ENCODE measurements around the gene ARHGEF6.
A peak's percentile ranks its signal among the peaks of the same experiment; 100 is the strongest.

The ARHGEF6 gene

DNA sequence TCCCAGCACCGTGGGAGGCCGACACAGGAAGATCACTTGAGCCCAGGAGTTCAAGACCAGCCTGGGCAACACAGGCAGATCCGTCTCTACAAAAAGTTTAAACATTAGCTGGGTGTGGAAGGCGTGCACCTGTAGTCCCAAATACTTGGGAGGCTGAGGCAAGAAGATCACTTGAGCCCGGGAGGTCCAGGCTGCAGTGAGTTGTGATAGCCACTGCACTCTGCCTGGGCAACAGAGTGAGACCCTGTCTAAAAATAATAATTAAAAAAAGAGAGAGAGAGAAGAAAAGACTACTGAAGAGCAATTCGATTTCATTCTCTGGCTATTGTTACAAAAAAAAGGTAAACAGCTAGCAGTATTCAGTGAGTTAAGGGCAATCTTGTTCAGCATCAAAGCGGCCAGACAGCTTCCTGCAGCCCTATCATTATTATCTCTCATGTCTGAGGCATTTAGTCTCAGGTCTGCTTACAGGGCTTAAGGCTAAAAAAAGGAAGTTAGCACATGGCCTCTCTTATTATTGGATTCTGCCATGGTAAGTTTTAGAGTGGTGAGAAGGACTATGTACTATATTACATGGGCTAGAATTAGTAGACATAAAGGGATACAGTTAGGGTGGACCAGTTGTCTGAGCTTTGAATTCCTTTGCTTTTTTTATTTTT is 37.9 kb downstream of the ARHGEF6 start:
- no peak for DNase-seq

DNA sequence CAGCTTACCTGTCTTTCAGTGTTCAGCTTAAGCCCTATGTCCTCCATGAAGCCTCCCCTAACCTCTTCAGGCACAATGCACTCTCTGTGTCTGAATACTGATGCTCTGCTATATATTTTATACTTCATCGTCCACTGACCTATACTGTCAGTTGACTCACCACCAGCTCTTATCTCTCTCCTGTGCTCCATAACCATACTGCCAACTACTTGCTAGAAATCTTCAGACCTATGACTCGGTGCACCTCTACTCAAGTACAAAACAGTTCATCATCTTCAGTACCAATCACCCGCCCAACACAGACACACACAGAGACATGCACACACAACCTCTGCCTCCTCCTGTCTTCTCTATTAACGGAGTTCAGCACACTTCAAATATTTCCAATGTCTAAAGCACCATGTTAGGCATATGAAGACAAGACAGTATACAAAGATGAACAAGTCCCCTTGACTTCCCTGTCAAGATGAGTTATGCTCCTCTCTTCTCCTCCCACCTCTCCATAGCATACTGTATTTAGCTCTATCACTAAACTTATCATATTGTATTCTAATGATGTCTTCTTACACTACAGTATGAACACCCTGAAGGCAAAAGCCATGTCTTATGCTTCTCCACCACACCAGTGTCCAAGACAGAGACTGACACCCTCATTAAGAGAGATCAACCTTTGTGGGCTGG is 42.5 kb downstream of the ARHGEF6 start:
- DNase-seq: no peak

GRCh38 chrX:136736690-136737089 is 44.0 kb downstream of the ARHGEF6 start:
- DNase-seq: no peak

- DNase-seq: no peak
Observed at GRCh38 chrX:136735601-136736000, 45.1 kb downstream of the ARHGEF6 start.

GRCh38 chrX:136733613-136734012 is 47.1 kb downstream of the ARHGEF6 start:
- DNase-seq: no peak

GRCh38 chrX:136731798-136732197 is 48.9 kb downstream of the ARHGEF6 start:
- DNase-seq: no peak

DNA sequence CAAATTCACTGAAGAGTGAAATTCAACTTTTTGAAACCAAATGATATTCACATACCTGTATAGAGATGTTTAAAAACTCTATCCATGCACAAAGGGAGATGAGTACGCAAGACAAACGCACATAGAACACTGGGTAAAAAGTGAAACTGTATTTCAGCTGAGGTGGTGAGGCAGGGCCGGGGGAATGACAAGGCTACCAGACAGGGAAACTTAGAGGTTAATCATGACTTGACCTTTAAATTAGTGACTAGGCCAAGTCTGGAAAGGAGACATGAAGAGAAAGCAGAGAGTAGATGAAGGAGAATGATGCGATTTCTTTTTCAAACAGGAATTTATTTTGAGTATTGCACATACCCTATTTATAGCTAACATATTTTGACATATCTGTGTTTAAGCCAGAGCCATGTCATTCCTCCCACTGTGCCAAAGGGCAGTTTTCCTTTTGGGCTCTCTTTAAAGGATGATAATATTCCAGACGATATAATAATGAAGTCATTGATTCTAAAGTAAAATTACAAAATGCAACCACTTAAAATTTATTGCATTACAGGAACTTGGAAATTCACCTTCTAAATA is 49.4 kb downstream of the ARHGEF6 start:
- DNase-seq: no peak

- DNase-seq: no peak
Observed at GRCh38 chrX:136728393-136728792, 52.3 kb downstream of the ARHGEF6 start.

DNA sequence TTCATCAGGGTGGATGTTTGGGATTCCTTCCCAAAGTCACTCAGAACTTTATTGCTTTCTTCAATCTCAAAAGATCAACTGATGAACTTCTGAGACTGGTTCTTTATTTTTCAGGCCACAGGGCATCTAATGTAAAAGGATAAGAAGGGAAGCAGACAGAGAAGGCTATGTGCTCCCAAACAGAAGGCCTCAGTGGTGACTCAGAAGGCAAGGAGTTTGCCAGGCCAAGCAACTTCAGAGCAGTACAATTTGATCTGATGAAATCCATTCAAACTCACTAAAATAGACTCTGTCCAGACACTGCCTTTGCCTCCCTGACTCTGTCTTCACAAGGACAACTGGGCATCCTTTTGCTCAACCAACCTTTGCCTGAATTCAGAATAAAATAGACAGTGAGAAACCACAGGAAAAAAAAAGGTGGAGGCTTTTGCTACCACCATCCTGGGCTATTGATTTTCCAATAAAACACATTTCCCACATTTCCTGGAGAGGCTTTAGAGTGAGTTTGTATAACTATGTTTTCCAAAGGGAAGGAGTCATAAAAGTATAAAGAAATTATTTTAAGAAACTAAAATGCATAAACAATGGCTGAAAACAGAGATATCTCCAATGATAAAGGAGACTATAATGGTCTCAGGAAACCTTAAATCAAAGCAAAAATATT is 55.2 kb downstream of the ARHGEF6 start:
- no peak for DNase-seq

DNA sequence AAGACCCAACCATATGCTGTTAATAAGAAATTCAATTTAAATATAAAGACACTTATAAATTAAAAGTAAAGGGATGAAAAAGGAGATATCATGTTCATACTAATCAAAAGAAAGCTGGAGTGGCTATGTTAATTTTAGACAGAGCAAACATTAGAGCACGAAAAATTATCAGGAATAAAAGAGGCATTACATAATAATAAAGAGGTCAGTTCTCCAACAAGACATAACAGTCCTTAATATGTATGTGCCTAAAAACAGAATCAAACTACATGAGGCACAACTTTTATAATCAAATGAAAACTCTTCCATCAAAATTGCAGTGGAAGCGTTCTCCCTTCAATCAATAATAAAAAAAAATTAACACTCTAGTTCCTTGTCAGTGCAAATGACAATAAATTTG is 62.6 kb downstream of the ARHGEF6 start:
- no peak for DNase-seq

- no peak for DNase-seq
Observed at GRCh38 chrX:136714626-136715599, 65.8 kb downstream of the ARHGEF6 start.

DNA sequence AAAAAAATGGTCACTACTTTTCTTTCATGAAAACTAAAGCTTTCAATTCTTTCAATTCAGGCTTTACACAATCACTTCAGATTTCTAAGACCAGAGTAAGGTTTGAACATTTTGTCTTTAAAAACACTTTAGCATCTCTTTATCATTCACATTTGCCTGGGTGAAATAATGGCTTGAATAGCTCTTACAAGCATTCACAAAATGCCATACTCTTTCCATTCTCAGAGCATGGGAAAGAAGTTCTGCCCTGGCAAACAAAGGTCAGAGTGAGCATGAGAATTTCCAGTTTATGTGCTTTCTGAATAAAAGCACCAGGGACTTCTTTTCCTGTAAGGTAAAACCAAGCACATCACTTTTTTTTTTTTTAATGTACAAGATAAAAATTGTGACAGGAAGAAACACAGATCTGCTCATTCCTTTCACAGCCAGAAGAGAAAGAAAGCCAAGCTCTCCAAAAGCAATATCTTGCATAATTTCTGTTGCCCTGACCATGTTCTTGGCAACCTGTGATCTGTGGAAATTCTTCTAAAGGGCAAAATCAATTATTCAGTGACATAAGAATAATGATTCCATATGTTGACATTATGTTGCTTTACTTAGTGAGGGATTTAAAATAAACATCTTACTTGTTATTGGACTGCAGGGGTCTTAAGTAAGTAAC is 68.0 kb downstream of the ARHGEF6 start:
- no peak for DNase-seq

DNA sequence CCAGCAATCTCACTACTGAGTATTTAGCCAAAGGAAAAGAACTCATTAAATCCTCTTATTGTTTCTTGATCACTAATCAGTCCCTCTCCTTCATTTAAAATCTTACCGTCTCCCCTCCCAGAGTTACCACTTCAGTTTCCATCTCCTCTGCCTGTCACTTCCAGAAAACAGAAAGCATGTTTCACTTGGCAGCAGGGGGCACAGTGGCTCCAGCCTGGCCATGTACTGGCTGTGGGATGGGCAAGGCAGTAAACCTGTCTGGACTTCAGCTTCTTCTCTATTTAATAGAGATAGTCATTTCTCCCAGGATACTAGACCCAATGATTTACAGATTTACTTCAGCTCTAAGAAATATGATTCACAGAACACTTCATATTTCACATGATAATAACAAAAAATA is 69.6 kb downstream of the ARHGEF6 start:
- DNase-seq: no peak

DNA sequence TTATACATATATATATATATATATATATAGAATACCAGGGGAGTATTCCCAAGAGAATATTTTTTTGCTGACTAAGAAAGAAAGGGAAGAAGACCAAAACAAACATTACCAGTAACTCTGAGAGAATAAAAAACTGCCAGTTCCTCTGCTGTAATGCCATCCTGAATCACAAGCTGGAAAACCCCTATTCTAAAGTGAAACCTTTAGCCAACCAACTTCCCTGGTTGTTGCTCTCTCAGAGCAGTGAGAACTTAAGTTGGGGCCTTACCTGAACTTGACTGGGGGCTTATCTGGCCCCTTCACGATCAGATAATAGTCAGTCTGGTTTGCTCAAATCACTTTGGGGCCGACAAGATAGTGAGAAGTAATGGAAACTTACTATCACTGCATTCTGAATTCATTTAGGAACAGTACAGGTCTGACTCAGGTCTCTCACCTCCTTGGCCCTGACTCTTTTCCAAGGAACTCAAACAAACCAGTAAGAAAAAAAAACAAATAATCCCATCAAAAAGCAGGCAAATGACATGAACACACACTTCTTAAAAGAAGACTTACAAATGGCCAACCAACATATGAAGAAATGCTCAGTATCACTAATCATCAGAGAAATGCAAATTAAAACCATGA is 70.3 kb downstream of the ARHGEF6 start:
- no peak for DNase-seq

GRCh38 chrX:136708348-136708747 is 72.4 kb downstream of the ARHGEF6 start:
- no peak for DNase-seq

DNA sequence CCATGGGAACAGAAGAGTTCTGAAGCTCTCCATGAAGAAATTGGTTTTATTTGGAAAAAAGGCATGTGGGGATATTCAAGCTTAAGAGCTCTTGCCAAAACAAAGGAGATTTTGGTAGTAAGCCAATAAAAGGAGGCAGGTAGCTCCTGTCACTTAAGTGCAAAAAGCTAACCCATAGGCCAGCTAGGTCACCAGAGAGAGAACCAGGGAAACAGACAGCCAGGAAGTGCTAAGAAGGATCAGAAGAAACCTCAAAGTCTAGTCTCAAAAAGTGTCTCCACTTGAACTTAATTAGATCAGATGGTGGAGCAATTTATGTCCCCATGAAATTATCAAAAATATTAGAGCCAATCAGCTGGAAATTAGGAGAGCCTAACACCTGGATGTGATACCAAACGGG is 83.6 kb downstream of the ARHGEF6 start:
- DNase-seq: no peak

DNA sequence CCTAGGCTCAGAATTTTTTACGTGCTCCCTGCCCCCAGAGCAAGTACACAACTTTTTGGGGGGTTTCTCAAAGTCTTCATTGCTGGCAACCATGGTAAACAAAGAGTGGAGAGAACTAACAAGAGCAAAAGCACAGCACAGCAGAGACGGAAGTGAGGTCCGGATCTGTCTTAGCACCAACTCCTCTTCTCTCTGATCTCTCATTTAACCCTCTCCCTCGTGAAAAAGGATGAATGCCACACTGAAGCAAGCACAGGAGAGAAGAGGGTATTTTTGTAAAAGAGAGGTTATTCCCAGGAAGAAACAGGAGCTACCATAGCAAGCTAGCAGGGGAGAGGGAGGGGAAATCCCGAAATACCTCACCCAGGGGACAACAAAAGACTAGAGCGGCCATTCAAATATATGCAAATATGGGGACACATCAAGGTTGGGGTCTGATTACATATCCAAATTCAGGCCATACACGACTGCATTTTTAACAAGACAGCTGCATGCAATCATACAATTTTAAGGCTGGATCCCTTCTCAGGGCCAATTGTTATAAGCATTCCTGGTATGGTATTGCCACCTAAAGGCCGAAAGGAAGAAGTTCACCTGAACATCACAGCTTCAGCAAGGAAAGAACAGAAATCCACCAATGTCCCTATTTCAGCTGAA is 86.2 kb downstream of the ARHGEF6 start:
- DNase-seq: peak; percentile 0 to 8

DNA sequence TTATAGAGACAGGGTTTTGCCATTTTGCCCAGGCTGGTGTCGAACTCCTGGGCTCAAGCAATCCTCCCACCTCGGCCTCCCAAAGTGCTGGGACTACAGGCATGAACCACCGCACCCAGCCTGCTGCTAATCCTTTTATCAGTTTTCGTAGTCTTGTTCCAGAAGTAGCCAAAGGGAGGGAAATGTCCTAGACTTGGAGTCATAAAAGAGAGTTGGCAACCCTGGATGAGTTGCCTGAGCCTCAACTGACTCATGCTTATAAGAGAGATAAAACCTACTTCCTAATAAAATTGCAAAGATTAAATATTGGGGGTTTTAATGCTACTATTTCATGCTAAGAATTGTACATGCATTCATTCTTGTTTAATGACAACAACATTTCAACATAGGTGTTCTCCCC is 88.5 kb downstream of the ARHGEF6 start:
- no peak for DNase-seq

- DNase-seq: no peak
Observed at GRCh38 chrX:136691028-136691809, 89.5 kb downstream of the ARHGEF6 start.

- no peak for DNase-seq
Observed at GRCh38 chrX:136689436-136689835, 91.3 kb downstream of the ARHGEF6 start.

Measured in NCI-H1930 (cell line).